Activated T-cell treated with anti-CD3 and anti-CD28 coated beads for 1 hour (primary cell): Measurements from ENCODE around the gene ABLIM2.

Experiments used
- DNase-seq: peaks from one replicate; pipeline ENCODE4 v3.0.0-alpha.2; 2020; ENCODE audit warnings: low read depth

ABLIM2 gene

GRCh38 chr4:8136972-8137710 is 21.5 kb downstream of the ABLIM2 start:
- no peak for DNase-seq

GRCh38 chr4:8136529-8136928 is 22.1 kb downstream of the ABLIM2 start:
- DNase-seq, result no peak

- DNase-seq, result no peak
Observed at GRCh38 chr4:8135666-8136065, 22.9 kb downstream of the ABLIM2 start.

GRCh38 chr4:8133897-8134563 is 24.6 kb downstream of the ABLIM2 start:
- no peak for DNase-seq

GRCh38 chr4:8132947-8133705 is 25.5 kb downstream of the ABLIM2 start:
- DNase-seq, result no peak

- no peak for DNase-seq
Observed at GRCh38 chr4:8132400-8132799, 26.2 kb downstream of the ABLIM2 start.

GRCh38 chr4:8131826-8132225 is 26.8 kb downstream of the ABLIM2 start:
- DNase-seq, result no peak

GRCh38 chr4:8131210-8131609 is 27.4 kb downstream of the ABLIM2 start:
- no peak for DNase-seq

- no peak for DNase-seq
Observed at GRCh38 chr4:8130346-8131066, 28.1 kb downstream of the ABLIM2 start.

GRCh38 chr4:8129785-8130184 is 28.8 kb downstream of the ABLIM2 start:
- no peak for DNase-seq

GRCh38 chr4:8129136-8129535 is 29.5 kb downstream of the ABLIM2 start:
- no peak for DNase-seq

- DNase-seq, result no peak
Observed at GRCh38 chr4:8128100-8128856, 30.3 kb downstream of the ABLIM2 start.

- no peak for DNase-seq
Observed at GRCh38 chr4:8127051-8127826, 31.4 kb downstream of the ABLIM2 start.

- DNase-seq, result no peak
Observed at GRCh38 chr4:8126523-8126922, 32.1 kb downstream of the ABLIM2 start.

GRCh38 chr4:8125526-8126056 is 33.0 kb downstream of the ABLIM2 start:
- DNase-seq, result no peak

GRCh38 chr4:8123870-8124269 is 34.7 kb downstream of the ABLIM2 start:
- DNase-seq, result no peak

- DNase-seq, result no peak
Observed at GRCh38 chr4:8123389-8123788, 35.2 kb downstream of the ABLIM2 start.

- no peak for DNase-seq
Observed at GRCh38 chr4:8122746-8123145, 35.9 kb downstream of the ABLIM2 start.

- DNase-seq, result no peak
Observed at GRCh38 chr4:8121292-8122015, 37.2 kb downstream of the ABLIM2 start.

GRCh38 chr4:8120501-8120900 is 38.1 kb downstream of the ABLIM2 start:
- DNase-seq, result no peak
